Measurements from ENCODE around the gene NUDCD2.
A peak's percentile ranks its signal among the peaks of the same experiment; 100 is the strongest.

The NUDCD2 gene

DNA sequence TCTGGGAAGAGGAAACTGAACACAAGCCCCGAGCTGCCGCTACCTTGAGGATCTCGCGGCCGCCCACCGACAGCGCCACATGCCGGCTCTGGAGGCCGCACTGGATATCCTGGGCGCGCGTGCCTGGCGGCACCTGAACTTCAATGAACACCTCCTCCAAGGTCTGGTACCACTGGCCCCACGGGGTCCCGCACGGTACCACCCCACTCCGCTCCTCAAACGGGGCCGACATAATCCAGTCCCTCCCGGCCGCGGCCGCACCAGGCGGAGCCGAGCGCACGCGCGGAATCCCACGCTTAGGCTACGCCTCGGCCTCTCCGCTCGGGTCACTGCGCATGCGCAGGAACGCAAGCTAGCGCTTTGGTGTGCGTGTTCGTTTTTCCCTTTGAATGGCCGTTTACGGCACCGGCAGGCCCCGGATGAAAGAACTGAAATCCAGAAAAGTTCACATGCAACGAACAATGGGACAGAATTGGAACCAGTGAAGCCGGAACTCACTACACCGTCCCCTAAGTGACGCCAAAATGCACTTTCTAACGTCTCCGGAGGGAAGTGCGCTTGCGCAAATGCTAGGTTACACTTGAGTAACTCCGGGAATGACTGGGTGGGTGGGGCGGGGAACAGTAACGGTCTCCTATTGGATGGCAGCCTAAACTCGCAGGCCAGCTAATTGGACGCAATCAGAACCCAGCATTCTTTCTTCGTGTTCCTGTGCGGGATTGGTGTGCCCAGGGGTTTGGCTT is at the start of gene NUDCD2:
NUDCD2 (minus strand) TSS at position 284 of the 743 bp plus-strand sequence; CDS start at position 232, 52 bp downstream.
- DNase-seq (ENCODE audit: low read depth, low spot score) = peak; percentile 86

- DNase-seq (ENCODE audit: low read depth, low spot score) = no peak
Measured at GRCh38 chr5:163509291-163509951, 49.5 kb upstream of the NUDCD2 start.

DNA sequence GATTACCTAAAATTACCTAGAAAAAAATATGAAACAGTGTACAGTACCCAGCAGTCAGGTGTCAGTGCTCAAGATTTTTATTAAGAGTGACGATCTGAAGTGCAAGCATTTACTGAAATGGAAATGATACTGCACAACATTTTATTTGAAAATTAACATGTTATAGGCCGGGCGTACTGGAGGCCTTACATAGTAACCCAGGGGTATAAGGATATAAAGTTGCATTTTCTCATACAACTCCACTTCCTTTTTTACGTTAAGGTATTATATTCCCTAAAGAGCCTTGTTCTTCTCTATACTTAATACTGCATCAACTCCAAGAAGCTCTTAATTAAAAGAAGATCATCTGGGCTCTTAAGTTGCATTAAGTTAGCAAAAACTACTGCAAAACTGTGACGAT is 48.9 kb upstream of the NUDCD2 start:
- DNase-seq (ENCODE audit: low read depth, low spot score) = no peak

DNA sequence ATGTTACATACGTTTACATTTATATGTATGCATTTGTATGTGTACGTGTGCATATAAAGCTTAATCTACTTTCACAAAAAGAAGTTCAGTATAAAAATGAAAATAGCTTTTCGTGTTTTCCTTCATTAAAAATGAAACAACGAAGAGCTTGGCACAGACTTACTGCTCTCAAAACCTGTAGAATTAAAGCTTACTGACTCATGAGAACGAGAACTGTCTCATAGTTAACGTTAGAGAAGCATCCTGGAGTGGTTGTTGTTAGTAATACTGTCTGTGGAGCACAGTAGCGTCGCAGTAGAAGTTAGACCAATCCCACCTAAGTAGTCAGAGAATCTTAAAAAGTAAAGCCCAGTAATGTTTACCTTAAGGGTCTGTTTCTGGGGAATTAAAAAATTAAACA is 46.8 kb upstream of the NUDCD2 start:
- DNase-seq (ENCODE audit: low read depth, low spot score) = no peak

- DNase-seq (ENCODE audit: low read depth, low spot score) = no peak
Measured at GRCh38 chr5:163506095-163506457, 46.2 kb upstream of the NUDCD2 start.

GRCh38 chr5:163505368-163506094 is 45.6 kb upstream of the NUDCD2 start, which contains the start of gene MAT2B:
MAT2B (plus strand) TSS chr5:163505619; CDS start chr5:163505687, 68 bp downstream.
- DNase-seq (ENCODE audit: low read depth, low spot score) = peak; percentile 93

DNA sequence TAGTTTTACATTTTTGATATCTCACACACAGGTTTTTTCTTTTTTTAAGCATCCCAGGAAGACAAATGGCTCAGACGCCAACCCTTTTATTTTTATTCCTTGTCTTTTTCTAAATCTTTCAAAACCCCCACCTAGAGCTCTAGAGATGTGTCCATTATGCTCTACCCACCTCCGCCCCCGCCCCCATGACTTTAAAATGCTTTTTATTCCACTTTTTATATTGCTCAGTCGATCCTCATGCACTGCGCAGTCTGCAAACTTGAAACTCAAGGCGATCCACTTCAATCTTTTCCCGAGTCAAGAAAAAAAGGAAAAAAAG is 45.1 kb upstream of the NUDCD2 start:
- no peak for DNase-seq (ENCODE audit: low read depth, low spot score)

DNA sequence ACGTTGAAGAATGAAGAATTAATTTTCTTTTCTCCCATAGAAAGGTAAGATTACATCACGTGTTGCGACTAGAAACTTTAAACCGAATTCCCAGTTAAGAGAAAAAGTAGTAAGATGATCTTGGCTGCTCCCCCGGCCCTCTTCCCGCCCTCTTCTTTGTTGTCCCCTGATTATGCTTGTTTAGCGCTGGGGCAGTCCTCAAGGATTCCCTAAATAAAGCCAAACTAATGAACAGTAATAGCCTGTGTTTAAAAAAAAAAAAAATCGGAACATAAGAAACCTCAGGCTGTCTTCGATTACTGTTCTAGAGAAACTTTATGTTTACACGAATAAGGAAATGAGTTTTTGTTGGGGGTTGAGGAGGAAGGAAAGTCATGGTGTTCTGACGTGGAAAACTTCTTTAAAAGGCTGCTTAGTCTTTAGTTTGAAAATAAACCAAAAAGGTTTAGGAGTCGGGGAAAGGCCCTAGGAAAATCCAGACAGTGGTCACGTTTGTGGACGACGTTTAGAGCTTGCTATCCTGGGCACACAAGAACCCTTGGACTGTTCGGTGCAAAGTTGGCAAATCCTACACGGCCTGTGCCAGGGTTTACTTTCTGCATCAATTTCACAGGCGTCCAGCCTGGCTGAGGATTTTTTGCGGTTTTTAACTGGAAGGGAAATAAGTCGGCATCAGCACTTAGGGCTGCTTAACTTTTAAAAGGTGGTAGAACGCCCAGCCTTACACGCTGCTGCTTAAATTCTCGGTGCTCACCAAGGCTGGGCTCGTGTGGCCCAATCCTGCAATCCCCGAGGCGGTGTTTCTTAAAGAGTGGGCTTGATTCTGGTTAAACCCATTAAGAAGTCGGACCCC is 44.4 kb upstream of the NUDCD2 start:
- DNase-seq (ENCODE audit: low read depth, low spot score) = no peak

DNA sequence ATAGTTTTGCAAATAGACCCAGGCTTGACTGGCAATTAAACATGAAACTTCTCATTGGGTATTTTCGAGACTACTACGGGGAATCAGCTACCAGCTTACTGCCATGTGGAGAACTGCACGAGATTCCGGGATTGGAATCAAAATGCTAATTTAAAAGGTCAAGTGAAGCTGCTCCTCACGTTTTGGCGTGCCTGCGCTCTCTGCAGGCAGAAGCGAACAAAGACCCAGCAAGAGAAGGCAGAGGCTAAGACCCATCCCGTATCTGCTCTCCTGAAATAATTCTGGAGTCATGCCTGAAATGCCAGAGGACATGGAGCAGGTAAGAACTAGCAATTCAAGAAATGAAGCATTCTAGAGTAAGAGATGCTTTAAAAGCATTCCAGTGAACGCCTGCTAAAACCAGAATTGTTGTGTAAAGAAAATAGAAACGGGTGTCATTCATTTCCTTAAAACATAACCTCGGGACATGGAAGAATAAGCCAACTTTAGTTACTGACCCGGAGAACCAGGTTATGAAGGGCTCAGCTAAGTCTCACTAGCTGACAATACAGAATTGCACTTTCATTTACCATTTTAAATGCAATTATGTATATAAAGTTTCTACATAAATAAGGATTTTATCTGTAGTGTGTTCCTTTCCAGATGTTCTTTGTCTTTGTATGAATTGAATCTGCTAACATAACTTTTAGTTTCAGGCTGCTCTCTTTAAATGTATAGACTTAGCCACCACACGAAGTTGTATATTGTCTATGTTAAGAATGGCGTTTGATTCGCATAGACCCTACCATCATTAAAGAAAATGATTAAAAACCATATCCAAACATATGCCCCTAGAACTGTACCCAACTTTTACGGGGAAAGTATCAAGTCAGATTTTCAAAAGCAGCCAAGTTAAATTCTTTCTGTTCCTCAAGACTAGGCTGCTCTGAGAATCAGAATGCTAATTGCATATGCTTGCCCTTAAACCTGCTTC is 43.5 kb upstream of the NUDCD2 start:
- no peak for DNase-seq (ENCODE audit: low read depth, low spot score)

GRCh38 chr5:163502521-163502920 is 42.6 kb upstream of the NUDCD2 start:
- DNase-seq (ENCODE audit: low read depth, low spot score) = no peak

GRCh38 chr5:163498886-163499285 is 39.0 kb upstream of the NUDCD2 start:
- DNase-seq (ENCODE audit: low read depth, low spot score) = no peak

DNA sequence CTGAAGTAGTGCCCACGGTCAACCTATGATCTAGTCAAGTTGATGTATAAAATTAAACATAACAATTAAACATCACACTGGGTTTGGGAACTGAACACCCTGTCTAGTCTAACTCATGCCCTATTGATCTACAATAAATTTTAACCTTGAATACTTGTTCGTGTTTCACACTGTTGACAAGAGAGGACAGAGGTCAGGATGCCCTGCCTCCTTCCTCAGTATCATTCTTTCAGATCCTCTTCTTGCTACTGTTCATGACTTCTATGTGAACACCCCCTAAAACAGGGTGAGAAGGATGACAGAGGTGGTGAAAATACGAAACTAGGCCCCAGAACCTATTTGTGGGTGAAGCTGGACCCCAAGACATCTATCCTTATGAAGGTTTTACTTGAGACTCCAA is 37.4 kb upstream of the NUDCD2 start:
- no peak for DNase-seq (ENCODE audit: low read depth, low spot score)

GRCh38 chr5:163496286-163496685 is 36.4 kb upstream of the NUDCD2 start:
- DNase-seq (ENCODE audit: low read depth, low spot score) = no peak

- no peak for DNase-seq (ENCODE audit: low read depth, low spot score)
Measured at GRCh38 chr5:163489745-163490075, 29.8 kb upstream of the NUDCD2 start.

DNA sequence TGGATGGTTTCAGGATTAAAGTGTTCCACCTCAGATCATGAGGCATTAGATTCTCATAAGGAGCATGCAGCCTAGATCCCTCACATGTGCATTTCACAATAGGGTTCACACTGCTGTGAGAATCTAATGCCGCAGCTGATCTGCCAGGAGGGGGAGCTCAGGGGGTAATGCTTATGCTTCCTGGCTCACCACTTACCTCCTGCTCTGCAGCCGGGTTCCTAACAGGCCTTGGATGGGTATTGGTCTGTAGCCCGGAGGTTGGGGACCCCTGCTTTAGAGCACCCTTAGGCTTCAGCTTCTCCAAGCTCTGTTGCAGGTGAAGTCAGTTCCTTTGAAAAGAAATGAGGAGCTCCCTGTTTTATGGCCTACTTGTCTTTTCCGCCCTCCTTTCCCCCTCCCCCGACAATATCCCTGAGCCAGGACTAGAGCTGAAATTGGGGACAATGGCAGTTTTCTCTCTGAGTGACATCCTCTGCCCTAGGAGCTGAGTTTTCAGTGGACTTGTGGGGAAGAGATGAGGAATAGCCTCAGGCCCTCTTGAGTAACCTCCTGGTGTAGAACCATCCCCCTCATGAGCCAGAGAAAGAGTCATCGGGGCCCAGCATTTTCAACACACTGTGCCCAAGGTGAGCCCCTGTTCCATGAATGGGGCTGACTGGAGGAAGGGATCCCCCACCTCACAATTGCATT is 29.3 kb upstream of the NUDCD2 start:
- DNase-seq (ENCODE audit: low read depth, low spot score) = no peak

DNA sequence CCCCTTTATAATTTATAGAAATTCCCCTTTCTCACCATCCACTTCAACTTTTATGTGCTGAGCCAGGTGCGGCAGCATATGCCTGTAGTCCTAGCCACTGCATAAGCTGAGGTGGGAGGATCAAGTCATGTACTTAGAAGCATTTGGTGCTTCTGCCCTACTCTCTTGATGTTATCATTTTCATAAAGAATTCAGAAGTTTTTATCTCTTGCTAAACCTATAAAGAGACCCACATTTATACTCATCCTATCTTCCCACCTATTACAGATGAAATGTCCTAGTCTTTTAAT is 19.0 kb upstream of the NUDCD2 start:
- DNase-seq (ENCODE audit: low read depth, low spot score) = no peak

- DNase-seq (ENCODE audit: low read depth, low spot score) = no peak
Measured at GRCh38 chr5:163478126-163478981, 18.5 kb upstream of the NUDCD2 start.

- DNase-seq (ENCODE audit: low read depth, low spot score) = no peak
Measured at GRCh38 chr5:163475411-163475810, 15.5 kb upstream of the NUDCD2 start.

DNA sequence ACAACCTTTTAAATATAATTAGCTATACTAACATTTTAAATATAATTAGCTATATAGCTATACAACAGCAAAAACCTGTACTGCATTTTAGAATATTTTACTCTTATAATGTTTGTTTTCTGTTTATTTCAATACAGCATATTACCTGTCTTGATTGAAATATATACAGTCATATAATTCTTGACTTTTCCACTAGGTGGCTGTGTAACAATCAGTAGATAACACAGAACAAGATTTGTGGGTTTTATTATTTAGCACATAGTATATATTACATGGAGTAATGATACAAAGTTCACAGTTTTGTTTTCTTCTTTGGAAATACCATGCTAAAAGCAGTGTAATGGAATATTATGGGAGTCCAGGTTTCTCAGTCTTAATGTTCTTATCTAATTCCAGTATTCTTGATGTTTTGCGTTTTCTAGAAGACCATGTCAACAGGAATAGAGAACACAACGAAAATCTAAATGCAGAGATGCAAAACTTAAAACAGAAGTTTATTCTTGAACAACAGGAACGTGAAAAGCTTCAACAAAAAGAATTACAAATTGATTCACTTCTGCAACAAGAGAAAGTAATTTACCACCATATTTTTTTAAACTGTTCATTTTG is 13.8 kb upstream of the NUDCD2 start:
- DNase-seq (ENCODE audit: low read depth, low spot score) = no peak
